NCI-H128 (cell line): ENCODE measurements around the gene TXNRD2.

ENCODE experiments used
- DNase-seq: peaks from one replicate; lab custom pipeline; 2025; ENCODE audit not compliant: unreplicated experiment; lab: John Stamatoyannopoulos, UW

Gene TXNRD2

GRCh38 chr22:19980766-19981165, 39.1 kb upstream of the TXNRD2 start:
- no peak for DNase-seq

GRCh38 chr22:19979712-19980493, 38.3 kb upstream of the TXNRD2 start:
- DNase-seq, result no peak

GRCh38 chr22:19978748-19979147, 37.1 kb upstream of the TXNRD2 start:
- no peak for DNase-seq

GRCh38 chr22:19977296-19978243, 36.0 kb upstream of the TXNRD2 start:
- DNase-seq, result no peak

- no peak for DNase-seq
Observed at GRCh38 chr22:19976671-19977070, 35.1 kb upstream of the TXNRD2 start.

- no peak for DNase-seq
Observed at GRCh38 chr22:19975707-19976035, 34.1 kb upstream of the TXNRD2 start.

GRCh38 chr22:19974935-19975706, 33.5 kb upstream of the TXNRD2 start:
- peak; percentile 19 for DNase-seq

- DNase-seq, result peak; percentile 77
Observed at GRCh38 chr22:19974268-19974861, 32.7 kb upstream of the TXNRD2 start.

GRCh38 chr22:19973551-19974267, 32.1 kb upstream of the TXNRD2 start:
- no peak for DNase-seq

- no peak for DNase-seq
Observed at GRCh38 chr22:19972652-19973550, 31.3 kb upstream of the TXNRD2 start.

GRCh38 chr22:19972251-19972650, 30.6 kb upstream of the TXNRD2 start:
- no peak for DNase-seq

- no peak for DNase-seq
Observed at GRCh38 chr22:19971276-19972124, 29.9 kb upstream of the TXNRD2 start.

- no peak for DNase-seq
Observed at GRCh38 chr22:19970479-19971275, 29.1 kb upstream of the TXNRD2 start.

- DNase-seq, result no peak
Observed at GRCh38 chr22:19970031-19970478, 28.4 kb upstream of the TXNRD2 start.

GRCh38 chr22:19969141-19969928, 27.7 kb upstream of the TXNRD2 start:
- no peak for DNase-seq

- no peak for DNase-seq
Observed at GRCh38 chr22:19968450-19968891, 26.9 kb upstream of the TXNRD2 start.
